HG03025 (cell line): Measurements from ENCODE around the gene CWC22.

Experiments
- ATAC-seq: cut with Tn5 transposase; IDR thresholded peaks from one replicate; pipeline ENCODE4 v1.9.1; 2021; ENCODE audit warnings: mild to moderate bottlenecking, moderate library complexity; ENCODE audit not compliant: unreplicated experiment, low FRiP score

Gene CWC22

DNA sequence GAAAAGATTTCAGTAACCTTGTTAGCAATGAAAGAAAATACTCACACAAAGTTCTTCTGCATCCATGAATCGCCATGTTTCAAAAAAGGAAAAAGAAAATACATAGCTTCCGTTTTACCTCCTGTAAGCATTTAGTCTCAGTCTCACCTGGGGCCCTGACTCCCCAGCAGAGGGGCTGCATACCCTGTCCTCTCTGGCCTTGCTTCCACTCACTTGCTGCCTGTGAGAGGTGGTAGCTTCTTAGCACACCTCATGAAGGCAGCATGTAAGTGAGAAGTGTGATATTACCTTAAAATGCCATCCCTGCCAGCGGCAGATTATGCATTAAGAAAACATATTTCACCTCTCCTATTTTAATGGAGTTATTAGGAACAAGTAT, 96.4 kb downstream of the CWC22 start:
- ATAC-seq = no peak

DNA sequence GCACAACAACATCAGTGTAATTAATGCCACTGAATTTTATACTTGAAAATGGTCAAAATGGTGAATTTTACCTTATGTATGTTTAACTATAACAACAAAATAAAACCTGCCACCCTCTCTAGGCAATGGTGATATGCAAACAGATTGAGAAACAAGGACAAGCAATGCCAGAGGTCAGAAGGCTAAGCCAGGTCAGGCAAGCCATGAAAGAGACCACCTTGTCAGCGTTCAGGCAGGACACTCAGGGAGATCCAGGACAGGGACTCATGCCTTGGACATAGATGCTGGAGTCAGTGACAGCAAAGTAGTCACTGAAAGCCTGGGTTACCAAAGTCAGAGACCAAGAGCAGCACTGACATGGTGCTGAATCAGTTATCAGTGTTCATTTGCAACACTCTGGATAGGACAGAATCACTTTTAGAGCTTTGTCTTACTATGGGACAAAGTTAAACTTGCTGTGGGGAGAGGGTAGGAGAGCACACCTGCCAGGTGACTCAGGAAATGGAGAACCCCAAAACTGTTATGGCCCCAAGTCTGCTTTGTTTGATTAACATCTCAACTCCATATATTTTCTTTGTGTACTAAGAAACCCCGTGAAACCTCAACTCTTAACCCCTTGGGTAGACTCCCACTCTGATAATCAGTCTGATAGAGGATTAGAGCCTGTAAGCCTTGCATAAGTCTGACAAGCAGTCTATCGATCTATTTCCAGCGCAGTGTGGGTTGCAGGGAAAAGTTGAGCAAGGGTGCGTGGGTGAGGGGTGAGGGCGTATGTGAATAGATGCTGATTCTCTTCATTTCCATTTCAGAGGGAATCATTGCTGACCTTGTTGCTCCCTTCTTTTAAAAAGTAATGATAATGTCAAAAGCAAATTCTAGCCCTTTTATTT, 97.0 kb downstream of the CWC22 start:
- no peak for ATAC-seq

DNA sequence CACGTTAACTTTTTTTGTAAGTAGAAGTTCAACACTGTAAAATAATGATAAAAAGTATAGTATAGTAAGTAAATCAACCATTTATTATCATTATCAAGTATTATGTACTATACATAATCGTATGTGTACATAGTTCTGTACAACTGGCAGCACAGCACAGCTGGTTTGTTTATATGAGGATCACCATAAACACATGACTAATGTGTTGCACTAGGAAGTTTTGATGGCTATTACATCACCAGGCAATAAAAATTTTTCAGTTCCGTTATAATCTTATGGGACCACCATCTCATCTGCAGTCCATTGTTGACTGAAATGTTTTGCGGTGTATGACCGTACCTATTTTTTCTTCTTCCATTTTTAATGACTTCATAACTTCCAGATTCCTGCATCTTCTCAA, 106.4 kb downstream of the CWC22 start:
- no peak for ATAC-seq

DNA sequence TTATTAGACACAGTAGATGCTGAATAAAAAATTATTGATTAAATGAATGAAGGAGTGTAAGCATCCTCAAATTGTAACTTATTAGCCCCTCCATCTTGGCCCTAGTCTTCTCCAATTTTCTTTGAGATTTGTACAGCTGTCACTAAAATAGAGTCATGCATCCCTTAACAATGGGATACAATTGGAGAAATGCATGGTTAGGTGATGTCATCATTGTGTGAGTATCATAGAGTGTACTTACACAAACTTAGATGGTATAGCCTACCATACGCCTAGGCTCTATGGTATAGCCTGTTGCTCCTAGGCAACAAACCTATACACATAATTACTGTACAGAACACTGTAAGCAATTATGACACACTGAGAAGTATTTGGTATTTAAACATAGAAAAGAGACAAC, 107.4 kb downstream of the CWC22 start:
- ATAC-seq = no peak

- peak; percentile 85 for ATAC-seq
Observed at GRCh38 chr2:179898873-179899272, 108.2 kb downstream of the CWC22 start.
